ENCODE measurements around the gene OR1J1. TPM values are rescaled to one million over a fixed set of nuclear protein-coding genes. Genes with fewer than 3 reads are reported as not detected.

Gene OR1J1, protein sequence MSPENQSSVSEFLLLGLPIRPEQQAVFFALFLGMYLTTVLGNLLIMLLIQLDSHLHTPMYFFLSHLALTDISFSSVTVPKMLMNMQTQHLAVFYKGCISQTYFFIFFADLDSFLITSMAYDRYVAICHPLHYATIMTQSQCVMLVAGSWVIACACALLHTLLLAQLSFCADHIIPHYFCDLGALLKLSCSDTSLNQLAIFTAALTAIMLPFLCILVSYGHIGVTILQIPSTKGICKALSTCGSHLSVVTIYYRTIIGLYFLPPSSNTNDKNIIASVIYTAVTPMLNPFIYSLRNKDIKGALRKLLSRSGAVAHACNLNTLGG
- total RNA-seq = not detected

DNA sequence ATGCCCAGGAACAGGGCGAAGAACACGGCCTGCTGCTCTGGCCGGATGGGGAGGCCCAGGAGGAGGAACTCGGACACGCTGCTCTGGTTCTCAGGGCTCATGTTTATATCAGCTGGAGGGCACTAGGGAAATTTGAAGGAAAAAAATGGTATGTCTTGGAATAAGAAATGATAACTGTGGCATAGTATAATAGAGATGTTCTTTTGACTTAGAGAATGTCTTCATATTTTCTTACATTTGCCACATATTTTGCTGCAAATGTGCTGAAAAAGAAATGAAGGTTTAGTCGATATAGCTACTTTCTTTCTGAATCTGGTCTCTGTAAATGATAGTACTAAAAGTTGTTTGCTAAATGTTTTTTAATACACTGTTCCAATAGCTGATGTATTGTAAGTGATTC, at the start of gene OR1J1:
TSS of gene OR1J1 (minus strand) at position 101 of the 400 bp plus-strand sequence. CDS start at position 101, 0 bp downstream.
- TF ChIP-seq, protein P1, sequence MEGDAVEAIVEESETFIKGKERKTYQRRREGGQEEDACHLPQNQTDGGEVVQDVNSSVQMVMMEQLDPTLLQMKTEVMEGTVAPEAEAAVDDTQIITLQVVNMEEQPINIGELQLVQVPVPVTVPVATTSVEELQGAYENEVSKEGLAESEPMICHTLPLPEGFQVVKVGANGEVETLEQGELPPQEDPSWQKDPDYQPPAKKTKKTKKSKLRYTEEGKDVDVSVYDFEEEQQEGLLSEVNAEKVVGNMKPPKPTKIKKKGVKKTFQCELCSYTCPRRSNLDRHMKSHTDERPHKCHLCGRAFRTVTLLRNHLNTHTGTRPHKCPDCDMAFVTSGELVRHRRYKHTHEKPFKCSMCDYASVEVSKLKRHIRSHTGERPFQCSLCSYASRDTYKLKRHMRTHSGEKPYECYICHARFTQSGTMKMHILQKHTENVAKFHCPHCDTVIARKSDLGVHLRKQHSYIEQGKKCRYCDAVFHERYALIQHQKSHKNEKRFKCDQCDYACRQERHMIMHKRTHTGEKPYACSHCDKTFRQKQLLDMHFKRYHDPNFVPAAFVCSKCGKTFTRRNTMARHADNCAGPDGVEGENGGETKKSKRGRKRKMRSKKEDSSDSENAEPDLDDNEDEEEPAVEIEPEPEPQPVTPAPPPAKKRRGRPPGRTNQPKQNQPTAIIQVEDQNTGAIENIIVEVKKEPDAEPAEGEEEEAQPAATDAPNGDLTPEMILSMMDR (IDR thresholded peaks at IDR 0.05) = no peak
- no peak for TF ChIP-seq POLR2A (IDR thresholded peaks at IDR 0.05)
- Histone ChIP-seq H3K27ac (no peak within 1 kb of the TSS), H3K36me3 (no peaks in the 10 kb centered on the region), H3K4me3 (no peak within 1 kb of the TSS), H3K9me3 (no peaks in the 10 kb centered on the region), H3K4me1 (no peaks in the 10 kb centered on the region), H3K27me3 (no peaks in the 10 kb centered on the region)
- no peak for DNase-seq

DNA sequence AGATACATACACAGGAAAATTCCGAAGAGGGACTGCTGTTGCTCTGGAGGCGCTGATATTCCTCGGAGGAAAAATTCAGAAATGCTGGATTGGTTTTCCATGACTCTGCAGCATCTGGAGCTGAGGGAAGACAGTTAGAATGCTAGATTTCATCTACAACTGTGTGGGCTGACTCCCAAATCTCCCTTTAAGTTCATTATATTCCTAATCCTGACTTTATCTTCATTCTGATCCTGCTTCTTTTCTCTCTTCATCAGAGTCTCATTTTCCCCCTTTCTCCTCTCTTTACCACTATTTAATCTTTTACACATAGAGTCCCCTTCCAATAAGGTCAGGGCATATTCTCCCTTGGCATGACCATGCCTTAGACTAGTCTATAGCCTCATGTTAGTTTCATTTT, 49.5 kb upstream of the OR1J1 start, which contains the start of gene OR1N1:
TSS of gene OR1N1 (minus strand) at position 101 of the 400 bp plus-strand sequence. CDS start at position 101, 0 bp downstream.
- no peaks in the 10 kb centered on the region for H3K4me1 ChIP-seq
- H3K4me3 ChIP-seq = no peak within 1 kb of the TSS
- no peaks in the 10 kb centered on the region for H3K27me3 ChIP-seq
- no peaks in the 10 kb centered on the region for H3K36me3 ChIP-seq
- H3K27ac ChIP-seq = no peak within 1 kb of the TSS
- no peak for DNase-seq
- H3K9me3 ChIP-seq = no peaks in the 10 kb centered on the region
- TF ChIP-seq POLR2A (IDR thresholded peaks at IDR 0.05) = no peak
- TF ChIP-seq, protein P1 (IDR thresholded peaks at IDR 0.05) = no peak

DNA sequence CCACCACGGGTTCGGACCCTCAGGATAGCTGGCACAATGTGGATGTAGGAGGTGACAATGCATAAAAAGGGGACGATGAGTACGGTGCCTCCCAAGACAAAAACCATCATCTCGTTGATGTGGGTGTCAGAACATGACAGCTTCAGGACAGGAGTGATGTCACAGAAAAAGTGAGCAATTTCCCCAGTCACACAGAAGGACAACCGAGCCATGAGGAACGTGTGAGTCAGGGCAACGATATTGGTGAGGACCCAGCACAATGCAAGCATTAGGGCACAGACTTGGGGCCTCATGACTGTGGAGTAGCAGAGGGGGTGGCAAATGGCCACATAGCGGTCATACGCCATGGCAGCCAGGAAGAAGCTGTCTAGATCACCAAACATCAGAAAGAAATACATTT, 48.9 kb upstream of the OR1J1 start:
- H3K27me3 ChIP-seq = no peaks in the 10 kb centered on the region
- TF ChIP-seq, protein P1 (IDR thresholded peaks at IDR 0.05) = no peak
- TF ChIP-seq POLR2A (IDR thresholded peaks at IDR 0.05) = no peak

DNA sequence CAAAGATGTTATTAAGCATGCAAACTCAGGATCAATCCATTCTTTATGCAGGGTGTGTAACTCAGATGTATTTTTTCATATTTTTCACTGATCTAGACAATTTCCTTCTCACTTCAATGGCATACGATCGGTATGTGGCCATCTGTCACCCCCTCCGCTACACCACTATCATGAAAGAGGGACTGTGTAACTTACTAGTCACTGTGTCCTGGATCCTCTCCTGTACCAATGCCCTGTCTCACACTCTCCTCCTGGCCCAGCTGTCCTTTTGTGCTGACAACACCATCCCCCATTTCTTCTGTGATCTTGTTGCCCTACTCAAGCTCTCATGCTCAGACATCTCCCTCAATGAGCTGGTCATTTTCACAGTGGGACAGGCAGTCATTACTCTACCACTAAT, 41.6 kb upstream of the OR1J1 start:
- Histone ChIP-seq H3K4me1 (no peaks in the 10 kb centered on the region), H3K9me3 (no peaks in the 10 kb centered on the region), H3K27me3 (no peaks in the 10 kb centered on the region), H3K36me3 (no peaks in the 10 kb centered on the region), H3K4me3 (no peak overlapping the region), H3K27ac (no peak overlapping the region)
- DNase-seq = no peak
- TF ChIP-seq, protein P1 (IDR thresholded peaks at IDR 0.05) = no peak
- TF ChIP-seq POLR2A (IDR thresholded peaks at IDR 0.05) = no peak

More for the DNA sequence above, 48.9 kb upstream of the OR1J1 start:
- no peaks in the 10 kb centered on the region for H3K36me3 ChIP-seq
- no peaks in the 10 kb centered on the region for H3K9me3 ChIP-seq
- no peak for DNase-seq
- H3K4me3 ChIP-seq = no peak overlapping the region
- no peak overlapping the region for H3K27ac ChIP-seq
- no peaks in the 10 kb centered on the region for H3K4me1 ChIP-seq

DNA sequence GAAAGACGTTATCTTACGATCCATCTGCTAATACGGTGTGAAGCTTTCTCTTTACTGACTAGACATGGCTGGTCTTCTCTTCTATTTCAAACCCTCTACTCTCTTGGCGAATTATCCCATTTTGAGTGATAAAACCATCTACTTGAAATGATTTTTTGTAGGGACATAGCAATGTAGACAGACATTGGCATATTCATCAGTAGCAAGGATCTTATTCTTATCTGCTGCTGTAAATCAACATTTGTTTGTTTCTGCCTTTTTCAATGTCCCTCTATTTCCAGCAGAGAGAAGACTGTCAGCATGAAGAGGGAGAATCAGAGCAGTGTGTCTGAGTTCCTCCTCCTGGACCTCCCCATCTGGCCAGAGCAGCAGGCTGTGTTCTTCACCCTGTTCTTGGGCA, 41.1 kb upstream of the OR1J1 start, which contains the start of gene OR1J4:
TSS of gene OR1J4 (plus strand) at position 301 of the 400 bp plus-strand sequence. CDS start at position 301, 0 bp downstream.
- DNase-seq = no peak
- no peak for TF ChIP-seq POLR2A (IDR thresholded peaks at IDR 0.05)
- TF ChIP-seq, protein P1 (IDR thresholded peaks at IDR 0.05) = no peak

More for the DNA sequence above, 41.1 kb upstream of the OR1J1 start, which contains the start of gene OR1J4:
- Histone ChIP-seq H3K4me3 (no peak within 1 kb of the TSS), H3K36me3 (no peaks in the 10 kb centered on the region), H3K4me1 (no peaks in the 10 kb centered on the region), H3K27ac (no peak within 1 kb of the TSS), H3K9me3 (no peaks in the 10 kb centered on the region), H3K27me3 (no peaks in the 10 kb centered on the region)
